HG03097 (cell line): Measurements from ENCODE around the gene KIAA1328.
"Not testable (repeated sequence)": the region's sequence is repeated elsewhere in the genome, so short reads cannot be mapped to it uniquely, and the experiment has no call there.

Source experiments
- ATAC-seq: cut with Tn5 transposase; IDR thresholded peaks from one replicate; pipeline ENCODE4 v1.9.1; 2021; ENCODE audit not compliant: unreplicated experiment, low FRiP score

Gene KIAA1328

DNA sequence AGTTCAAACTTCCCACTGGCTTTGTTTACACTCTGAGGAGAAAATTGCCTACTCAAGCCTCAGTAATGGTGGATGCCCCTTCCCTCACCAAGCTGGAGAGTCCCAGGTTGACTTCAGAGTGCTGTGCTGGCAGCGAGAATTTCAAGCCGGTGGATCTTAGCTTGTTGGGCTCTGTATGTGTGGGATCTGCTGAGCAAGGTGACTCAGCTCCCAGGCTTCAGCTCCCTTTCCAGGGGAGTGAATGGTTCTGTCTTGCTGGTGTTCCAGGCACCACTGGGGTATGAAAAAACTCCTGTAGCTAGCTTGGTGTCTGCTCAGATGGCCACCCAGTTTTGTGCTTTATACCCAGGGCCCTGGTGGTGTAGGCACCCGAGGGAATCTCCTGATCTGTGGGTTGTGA is 50.9 kb downstream of the KIAA1328 start:
- not testable (repeated sequence) for ATAC-seq

- ATAC-seq = no peak
These were observed 57.1 kb downstream of the KIAA1328 start for GRCh38 chr18:36885981-36886380.

DNA sequence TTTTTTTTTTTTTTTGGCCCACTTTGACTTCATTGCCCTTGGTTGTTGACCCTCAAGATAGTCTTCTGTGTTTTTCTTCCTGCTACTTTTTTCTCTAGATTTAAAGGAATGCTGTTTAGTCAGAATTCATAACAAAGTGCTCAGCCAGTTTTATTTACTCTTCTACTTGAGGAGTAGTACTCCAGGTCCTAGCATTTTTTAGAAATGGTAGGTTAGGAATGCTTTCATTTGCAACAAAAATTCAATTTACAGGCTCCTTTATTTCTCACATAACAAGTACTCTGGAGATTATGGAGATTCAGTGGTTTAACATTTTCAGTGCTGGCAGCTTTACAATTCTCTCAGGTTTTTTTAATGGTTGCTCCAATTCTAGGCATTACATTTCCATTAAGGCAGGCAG is 58.2 kb downstream of the KIAA1328 start:
- ATAC-seq = no peak

DNA sequence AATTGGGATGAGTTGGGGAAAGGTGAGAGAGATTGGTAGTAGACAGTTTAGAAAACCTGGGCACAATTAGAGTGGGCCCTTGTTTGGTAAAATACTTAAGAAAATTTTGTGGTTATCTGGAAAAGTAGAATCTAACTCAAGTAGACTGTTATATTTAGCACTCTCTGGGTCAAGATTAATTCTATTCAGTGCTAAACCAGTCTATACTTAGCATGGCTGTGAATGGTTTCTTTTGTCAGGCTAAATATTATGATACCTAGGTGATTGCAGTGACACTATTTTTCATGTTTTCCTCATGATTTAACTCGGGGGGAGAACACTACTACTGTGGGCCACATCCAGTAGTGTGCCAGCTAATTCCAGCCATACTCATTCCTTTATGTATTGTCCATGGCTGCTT is 58.9 kb downstream of the KIAA1328 start:
- ATAC-seq = no peak

- no peak for ATAC-seq
These were observed 59.9 kb downstream of the KIAA1328 start for GRCh38 chr18:36888778-36889177.

- no peak for ATAC-seq
These were observed 60.4 kb downstream of the KIAA1328 start for GRCh38 chr18:36889321-36889720.

DNA sequence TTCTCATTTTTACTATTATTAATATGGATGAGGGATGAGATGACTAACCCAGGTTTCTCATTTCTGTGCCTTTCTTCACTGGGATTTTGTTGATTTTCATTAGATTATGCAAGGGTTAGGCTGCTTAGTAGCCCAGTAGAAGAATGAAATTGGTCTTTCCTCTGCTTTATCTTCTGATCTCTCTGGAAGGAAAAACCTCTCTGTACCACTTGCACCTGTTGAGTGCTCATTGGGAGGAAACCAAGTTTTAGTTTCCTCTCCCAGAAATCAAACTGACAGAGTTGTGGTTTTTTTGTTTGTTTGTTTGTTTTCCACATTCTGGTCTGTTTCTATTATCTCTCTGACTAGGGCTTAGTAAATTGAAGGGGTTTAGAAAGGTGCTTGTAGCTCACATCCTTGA is 60.8 kb downstream of the KIAA1328 start:
- ATAC-seq = no peak

DNA sequence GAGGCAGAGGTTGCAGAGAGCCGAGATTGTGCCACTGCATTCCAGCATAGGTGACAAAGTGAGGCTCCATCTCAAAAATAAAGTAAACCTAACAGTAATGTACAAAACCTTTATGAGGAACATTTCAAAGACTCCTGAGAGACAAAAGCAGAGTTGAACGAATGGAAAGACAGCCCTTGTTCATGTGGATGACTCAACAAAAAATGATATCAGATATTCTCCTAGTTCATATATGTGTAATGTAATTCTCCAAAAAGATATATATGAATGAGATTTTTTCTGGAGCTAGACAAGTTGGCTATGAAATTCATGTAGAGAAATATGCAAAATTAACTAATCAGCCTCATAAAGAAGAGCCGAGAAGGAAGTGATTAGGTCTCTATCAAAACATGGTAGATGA is 61.7 kb downstream of the KIAA1328 start:
- ATAC-seq = no peak

DNA sequence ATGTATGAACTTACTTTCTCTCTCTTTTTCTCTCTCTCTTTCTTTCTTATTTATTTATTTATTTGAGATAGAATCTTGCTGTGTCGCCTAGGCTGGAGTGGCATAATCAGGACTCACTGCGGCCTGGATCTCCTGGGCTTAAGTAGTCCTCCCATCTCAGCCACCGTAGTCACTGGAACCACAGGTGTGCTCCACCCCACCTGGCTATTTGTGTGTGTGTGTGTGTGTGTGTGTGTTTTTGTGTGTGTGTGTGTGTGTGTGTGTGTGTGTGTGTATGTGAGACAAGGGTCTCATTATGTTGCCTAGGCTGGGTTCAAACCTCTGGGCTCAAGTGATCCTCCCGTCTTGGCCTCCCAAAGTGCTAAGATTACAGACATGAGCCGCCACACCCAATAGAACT is 64.3 kb downstream of the KIAA1328 start:
- no peak for ATAC-seq

- ATAC-seq = no peak
These were observed 66.7 kb downstream of the KIAA1328 start for GRCh38 chr18:36895606-36896005.

DNA sequence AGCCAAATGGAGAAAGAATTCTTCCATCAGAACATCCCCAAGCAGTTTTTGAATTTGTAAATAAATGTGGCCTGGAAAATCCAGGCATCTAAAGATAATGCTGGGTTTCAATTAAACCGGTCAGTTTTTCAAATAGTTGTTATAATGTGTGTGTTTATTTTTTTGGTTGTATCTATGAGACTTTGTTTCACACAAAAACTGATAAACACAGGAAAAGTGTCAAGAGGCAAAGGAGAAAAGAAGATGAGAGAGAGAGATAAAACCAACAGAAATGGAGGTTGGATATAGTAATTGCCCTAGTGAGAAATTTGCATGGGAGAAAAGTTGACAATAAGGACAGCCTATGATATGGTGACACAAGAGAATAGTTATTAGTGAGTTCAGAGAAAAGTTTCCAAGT is 68.3 kb downstream of the KIAA1328 start:
- ATAC-seq = no peak

DNA sequence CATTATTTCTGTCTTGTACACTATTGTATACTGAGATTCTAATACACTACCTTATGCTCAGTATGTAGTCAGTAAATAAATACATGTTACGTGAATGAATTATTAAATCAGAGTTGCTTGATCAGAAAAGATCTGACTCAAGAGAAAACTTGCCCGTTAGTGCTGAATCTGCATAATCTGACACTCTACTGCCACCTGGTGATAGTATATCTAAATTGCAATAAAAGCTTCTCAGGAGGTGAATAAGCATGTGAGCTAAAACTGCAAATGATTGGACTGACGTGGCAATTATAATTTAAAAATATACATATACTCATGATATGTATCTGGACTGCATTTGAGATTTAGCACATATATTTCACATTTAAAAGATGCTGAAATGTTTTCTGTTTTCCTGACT is 70.4 kb downstream of the KIAA1328 start:
- ATAC-seq = no peak

GRCh38 chr18:36900466-36900865 is 71.5 kb downstream of the KIAA1328 start:
- ATAC-seq = no peak

GRCh38 chr18:36901277-36901701 is 72.4 kb downstream of the KIAA1328 start:
- ATAC-seq = no peak

DNA sequence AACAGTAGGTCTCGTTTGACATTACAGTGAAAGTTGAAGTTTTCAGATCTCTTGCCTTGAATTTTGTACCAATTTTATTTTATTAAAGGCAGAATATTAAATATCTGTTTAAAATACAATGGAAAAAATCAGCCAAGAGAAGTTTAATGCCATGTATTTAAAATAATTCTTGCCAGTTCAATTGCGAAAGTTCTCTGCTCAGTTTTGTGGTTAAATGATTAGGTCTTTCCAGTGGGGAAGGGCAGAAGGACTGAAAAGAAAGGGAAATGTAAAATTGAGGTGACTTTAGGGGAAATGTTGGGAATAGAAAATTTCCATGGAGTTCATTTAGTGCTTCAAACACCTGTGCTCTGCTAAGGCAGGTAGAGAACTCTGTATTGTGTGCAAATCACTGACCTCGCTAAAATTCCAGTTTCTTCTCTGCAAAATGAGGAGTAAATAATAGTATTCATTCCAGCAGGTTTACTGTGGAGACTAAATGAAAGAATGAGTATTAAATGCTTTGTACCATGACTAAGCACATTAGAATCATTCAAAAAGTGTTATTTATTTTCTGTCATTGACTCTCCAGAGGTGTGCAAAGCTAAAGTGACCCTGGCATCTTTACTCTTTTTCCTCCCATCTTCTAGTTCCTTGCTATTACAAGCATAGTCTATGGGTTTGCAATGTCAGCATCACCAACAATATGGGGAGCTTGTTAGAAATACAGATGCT is 74.4 kb downstream of the KIAA1328 start:
- ATAC-seq = no peak

DNA sequence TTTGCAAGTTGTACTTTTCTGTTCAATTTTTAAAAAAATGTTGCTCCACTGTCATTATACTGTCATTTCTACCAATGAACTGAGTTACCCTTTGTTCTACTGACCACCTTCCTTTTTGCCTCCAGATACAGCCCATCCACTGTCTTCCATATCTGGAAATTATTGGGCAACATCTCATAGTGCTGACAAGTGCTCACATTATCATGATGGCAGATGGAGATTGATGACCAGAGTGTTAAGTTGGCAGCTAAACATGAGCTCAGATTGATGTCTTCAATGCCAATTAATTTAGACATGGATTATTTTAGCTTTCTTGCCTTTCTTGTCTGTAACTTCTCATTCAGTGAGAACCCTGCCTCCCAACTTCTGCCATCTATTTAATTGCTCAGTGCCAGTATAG is 76.6 kb downstream of the KIAA1328 start:
- ATAC-seq = no peak

GRCh38 chr18:36909282-36909681 is 80.4 kb downstream of the KIAA1328 start:
- ATAC-seq = not testable (repeated sequence)

GRCh38 chr18:36912887-36913286 is 84.0 kb downstream of the KIAA1328 start:
- no peak for ATAC-seq

DNA sequence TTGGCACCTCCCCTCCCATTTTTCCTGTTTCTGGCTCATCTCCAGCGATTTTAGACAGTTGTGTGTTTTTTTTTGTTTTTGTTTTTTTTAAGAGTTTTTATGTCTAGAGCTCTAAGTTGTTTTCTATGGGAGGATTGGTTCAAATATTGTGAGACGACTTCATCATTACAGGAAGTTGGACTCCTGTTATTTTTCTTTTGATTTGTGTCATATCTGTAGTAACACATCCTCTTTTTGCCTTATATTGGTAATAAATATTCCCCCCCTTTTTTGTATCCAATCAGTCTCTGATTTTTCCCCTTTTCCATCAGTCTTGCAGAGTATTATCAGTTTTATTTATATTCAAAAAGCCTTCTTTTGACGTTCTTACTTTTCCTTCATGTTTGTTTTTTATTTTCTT is 89.0 kb downstream of the KIAA1328 start:
- no peak for ATAC-seq

GRCh38 chr18:36929601-36930000 is 100.7 kb downstream of the KIAA1328 start:
- no peak for ATAC-seq

DNA sequence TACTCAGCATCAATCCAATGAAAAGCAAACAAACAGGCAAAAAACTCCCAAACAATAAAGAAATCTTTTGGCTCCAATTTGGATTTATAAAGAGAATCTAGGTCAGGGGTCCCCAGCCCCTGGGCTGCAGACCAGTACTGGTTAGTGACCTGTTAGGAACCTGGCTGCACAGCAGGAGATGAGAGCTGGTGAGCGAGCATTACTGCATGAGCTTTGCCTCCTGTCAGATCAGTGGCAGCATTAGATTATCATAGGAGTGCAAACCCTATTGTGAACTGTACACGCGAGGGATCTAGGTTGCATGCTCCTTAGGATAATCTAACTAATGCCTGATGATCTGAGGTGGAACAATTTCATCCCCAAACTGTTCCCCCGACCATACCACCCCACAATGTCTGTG is 102.2 kb downstream of the KIAA1328 start:
- ATAC-seq = no peak

DNA sequence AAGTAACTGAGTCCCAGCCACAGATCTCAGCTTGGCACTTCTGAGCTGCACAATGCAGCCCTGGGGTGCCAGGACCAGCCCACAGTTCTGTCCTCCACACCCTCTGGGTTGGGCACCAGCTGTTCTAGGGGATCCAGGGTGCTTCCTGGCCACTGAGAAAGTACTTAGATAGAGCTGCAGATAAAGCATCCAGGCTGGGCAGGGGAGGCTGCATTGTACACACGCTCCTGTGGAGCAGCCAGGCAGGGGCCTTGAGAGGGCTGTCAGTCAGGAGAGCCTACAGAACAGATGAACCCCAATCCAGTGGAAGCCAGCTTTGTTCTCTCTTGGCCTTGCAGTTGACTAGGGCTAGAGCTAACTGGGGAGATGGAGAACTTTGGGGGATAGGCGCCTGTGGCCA is 104.6 kb downstream of the KIAA1328 start:
- ATAC-seq = no peak

DNA sequence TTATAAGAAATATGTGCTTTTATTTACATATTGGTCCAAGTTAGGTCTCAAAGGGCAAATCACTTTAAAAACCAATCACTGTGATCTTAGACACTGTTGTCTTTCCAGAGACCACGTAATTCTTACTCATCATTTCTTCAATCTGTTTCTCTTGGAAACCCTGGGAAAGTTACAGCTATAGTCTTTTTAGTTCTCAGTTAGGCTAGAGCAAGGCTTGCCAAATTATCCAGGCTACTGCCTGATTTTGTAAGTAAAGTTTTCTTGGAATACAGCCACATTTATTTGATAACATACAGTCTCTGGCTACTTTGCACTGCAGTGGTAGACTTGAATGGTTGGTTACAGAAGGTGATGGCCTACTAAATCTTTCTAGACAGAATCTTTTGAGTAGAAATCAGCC is 106.0 kb downstream of the KIAA1328 start:
- ATAC-seq = no peak
